ENCODE data around the gene PPP1R3G. TPM values are rescaled to one million over a fixed set of nuclear protein-coding genes. Genes with fewer than 3 reads are reported as not detected.

The PPP1R3G gene
- total and polyA plus RNA-seq, 2 of the 13 experiments (the other 11 are each of a cell fraction or from before 2014, with no cell fraction given), result 1.2 to 1.3 TPM

DNA sequence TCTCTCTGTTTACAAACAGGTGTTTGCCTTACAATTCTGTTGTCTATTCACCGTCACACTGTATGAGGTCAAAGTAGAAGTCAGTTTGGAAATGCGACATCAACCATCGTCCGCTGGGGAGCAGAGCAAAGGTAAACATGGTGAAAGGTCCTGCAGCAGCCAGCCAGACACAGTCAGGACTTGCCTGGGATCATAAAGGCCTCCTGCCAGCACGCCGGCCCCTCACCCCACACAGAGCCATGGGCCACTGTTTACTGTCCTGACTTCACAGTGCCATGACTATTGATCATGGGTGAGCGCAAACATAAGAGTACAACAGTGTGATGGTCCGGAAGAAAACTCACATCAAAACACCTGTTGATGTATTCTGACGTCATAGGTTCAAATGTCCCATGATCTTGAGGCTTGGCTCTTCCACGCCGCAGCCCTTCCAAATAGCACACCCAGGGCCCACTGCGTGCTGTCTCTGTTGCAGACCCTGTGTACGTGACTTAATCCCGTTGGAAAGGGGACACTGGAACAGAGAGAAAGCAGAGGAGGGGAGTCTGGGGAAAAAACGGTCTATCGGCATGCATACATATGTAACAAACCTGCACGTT is 16.9 kb upstream of the PPP1R3G start (continued):
- TF ChIP-seq, protein P1, sequence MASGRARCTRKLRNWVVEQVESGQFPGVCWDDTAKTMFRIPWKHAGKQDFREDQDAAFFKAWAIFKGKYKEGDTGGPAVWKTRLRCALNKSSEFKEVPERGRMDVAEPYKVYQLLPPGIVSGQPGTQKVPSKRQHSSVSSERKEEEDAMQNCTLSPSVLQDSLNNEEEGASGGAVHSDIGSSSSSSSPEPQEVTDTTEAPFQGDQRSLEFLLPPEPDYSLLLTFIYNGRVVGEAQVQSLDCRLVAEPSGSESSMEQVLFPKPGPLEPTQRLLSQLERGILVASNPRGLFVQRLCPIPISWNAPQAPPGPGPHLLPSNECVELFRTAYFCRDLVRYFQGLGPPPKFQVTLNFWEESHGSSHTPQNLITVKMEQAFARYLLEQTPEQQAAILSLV (CRISPR knock-in tag; IDR thresholded peaks at IDR 0.05; ENCODE audit: borderline replicate concordance), result peak; percentile 99
- TF ChIP-seq ZNF230 (CRISPR knock-in tag; IDR thresholded peaks at IDR 0.05) (no peak), ZNF703 (CRISPR knock-in tag; IDR thresholded peaks at IDR 0.05; ENCODE audit: borderline replicate concordance) (no peak), ZNF451 (CRISPR knock-in tag; IDR thresholded peaks at IDR 0.05) (peak; percentile 96), ELF1 (CRISPR knock-in tag; IDR thresholded peaks at IDR 0.05) (peak; percentile 76), ADNP (CRISPR knock-in tag; IDR thresholded peaks at IDR 0.05) (peak; percentile 90), ZNF782 (CRISPR knock-in tag; IDR thresholded peaks at IDR 0.05; ENCODE audit: borderline replicate concordance) (peak; percentile 50; the same call in 1 of the 2 replicates), TBX2 (CRISPR knock-in tag; IDR thresholded peaks at IDR 0.05; ENCODE audit: borderline replicate concordance) (peak; percentile 99), FOXA3 (CRISPR knock-in tag; IDR thresholded peaks at IDR 0.05) (peak; percentile 100), POLR2AphosphoS2 (IDR thresholded peaks at IDR 0.05; ENCODE audit: low read depth, low read length) (no peak), ZSCAN30 (CRISPR knock-in tag; IDR thresholded peaks at IDR 0.05) (peak; percentile 90; the same call in 1 of the 2 replicates), TEAD3 (CRISPR knock-in tag; optimal IDR thresholded peaks at IDR 0.05; ENCODE audit: borderline replicate concordance) (peak; percentile 95), ZNF615 (CRISPR knock-in tag; IDR thresholded peaks at IDR 0.05; ENCODE audit: borderline replicate concordance) (no peak; the same call in 1 of the 2 replicates), SIX4 (CRISPR knock-in tag; IDR thresholded peaks at IDR 0.05) (peak; percentile 74; the same call in 1 of the 2 replicates), THYN1 (CRISPR knock-in tag; IDR thresholded peaks at IDR 0.05; ENCODE audit: borderline replicate concordance, low read depth) (no peak), ZNF674 (CRISPR knock-in tag; IDR thresholded peaks at IDR 0.05; ENCODE audit: low read depth) (no peak), NR1H2 (CRISPR knock-in tag; IDR thresholded peaks at IDR 0.05; ENCODE audit: borderline replicate concordance, low read depth) (no peak), ZNF251 (CRISPR knock-in tag; IDR thresholded peaks at IDR 0.05) (no peak)
- TF ChIP-seq, protein P2, sequence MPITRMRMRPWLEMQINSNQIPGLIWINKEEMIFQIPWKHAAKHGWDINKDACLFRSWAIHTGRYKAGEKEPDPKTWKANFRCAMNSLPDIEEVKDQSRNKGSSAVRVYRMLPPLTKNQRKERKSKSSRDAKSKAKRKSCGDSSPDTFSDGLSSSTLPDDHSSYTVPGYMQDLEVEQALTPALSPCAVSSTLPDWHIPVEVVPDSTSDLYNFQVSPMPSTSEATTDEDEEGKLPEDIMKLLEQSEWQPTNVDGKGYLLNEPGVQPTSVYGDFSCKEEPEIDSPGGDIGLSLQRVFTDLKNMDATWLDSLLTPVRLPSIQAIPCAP (CRISPR knock-in tag; IDR thresholded peaks at IDR 0.05; ENCODE audit: low read depth), result no peak
- TF ChIP-seq, protein P3, sequence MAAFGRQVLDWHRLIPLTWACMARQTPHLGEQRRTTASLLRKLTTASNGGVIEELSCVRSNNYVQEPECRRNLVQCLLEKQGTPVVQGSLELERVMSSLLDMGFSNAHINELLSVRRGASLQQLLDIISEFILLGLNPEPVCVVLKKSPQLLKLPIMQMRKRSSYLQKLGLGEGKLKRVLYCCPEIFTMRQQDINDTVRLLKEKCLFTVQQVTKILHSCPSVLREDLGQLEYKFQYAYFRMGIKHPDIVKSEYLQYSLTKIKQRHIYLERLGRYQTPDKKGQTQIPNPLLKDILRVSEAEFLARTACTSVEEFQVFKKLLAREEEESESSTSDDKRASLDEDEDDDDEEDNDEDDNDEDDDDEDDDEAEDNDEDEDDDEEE (CRISPR knock-in tag; IDR thresholded peaks at IDR 0.05), result peak; percentile 67; the same call in 1 of the 2 replicates
- TF ChIP-seq, protein P4, sequence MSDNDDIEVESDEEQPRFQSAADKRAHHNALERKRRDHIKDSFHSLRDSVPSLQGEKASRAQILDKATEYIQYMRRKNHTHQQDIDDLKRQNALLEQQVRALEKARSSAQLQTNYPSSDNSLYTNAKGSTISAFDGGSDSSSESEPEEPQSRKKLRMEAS (IDR thresholded peaks at IDR 0.05), result peak; percentile 94
- TF ChIP-seq, protein P5, sequence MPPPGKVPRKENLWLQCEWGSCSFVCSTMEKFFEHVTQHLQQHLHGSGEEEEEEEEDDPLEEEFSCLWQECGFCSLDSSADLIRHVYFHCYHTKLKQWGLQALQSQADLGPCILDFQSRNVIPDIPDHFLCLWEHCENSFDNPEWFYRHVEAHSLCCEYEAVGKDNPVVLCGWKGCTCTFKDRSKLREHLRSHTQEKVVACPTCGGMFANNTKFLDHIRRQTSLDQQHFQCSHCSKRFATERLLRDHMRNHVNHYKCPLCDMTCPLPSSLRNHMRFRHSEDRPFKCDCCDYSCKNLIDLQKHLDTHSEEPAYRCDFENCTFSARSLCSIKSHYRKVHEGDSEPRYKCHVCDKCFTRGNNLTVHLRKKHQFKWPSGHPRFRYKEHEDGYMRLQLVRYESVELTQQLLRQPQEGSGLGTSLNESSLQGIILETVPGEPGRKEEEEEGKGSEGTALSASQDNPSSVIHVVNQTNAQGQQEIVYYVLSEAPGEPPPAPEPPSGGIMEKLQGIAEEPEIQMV (CRISPR knock-in tag; IDR thresholded peaks at IDR 0.05; ENCODE audit: low read depth), result peak; percentile 96
- TF ChIP-seq, protein P6, sequence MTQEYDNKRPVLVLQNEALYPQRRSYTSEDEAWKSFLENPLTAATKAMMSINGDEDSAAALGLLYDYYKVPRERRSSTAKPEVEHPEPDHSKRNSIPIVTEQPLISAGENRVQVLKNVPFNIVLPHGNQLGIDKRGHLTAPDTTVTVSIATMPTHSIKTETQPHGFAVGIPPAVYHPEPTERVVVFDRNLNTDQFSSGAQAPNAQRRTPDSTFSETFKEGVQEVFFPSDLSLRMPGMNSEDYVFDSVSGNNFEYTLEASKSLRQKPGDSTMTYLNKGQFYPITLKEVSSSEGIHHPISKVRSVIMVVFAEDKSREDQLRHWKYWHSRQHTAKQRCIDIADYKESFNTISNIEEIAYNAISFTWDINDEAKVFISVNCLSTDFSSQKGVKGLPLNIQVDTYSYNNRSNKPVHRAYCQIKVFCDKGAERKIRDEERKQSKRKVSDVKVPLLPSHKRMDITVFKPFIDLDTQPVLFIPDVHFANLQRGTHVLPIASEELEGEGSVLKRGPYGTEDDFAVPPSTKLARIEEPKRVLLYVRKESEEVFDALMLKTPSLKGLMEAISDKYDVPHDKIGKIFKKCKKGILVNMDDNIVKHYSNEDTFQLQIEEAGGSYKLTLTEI (CRISPR knock-in tag; conservative IDR thresholded peaks at IDR 0.05), result no peak
